DMS153 (cell line): ENCODE data around the gene CHCHD6.

ENCODE experiments used
- DNase-seq: peaks from one replicate; lab custom pipeline; 2025; lab: John Stamatoyannopoulos, UW

The CHCHD6 gene

GRCh38 chr3:126994661-126995245 lies 290.7 kb downstream of the CHCHD6 start:
- DNase-seq: no peak

DNA sequence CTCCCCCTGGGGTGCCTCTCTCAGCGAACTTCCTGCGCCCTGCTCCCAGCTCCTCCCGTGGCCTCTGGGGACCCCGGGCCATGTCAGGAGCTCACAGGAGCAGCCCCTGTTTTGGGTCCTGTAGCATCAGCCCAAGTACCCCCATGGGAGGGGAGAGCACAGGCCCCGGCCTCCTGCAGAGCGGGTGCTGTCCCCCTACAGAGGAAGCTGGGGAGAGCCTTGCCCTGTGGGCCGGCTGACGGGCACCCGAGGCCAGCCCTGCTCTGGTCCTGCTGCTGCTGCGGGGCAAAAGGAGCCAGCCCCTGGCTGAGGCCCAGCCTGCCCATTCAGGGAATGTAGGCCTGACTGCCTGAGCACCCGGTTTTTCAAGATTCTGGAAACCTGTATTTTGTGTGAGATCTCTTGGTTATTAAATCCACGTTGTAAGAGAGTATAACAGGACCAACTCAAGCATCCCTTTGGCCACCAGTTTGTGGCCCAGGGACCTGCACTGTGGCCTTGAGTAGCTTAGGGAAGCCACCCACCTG lies 291.3 kb downstream of the CHCHD6 start:
- DNase-seq: no peak

- no peak for DNase-seq
Observed at GRCh38 chr3:126995926-126996512, 292.0 kb downstream of the CHCHD6 start.

- no peak for DNase-seq
Observed at GRCh38 chr3:126996905-126997304, 292.9 kb downstream of the CHCHD6 start.

DNA sequence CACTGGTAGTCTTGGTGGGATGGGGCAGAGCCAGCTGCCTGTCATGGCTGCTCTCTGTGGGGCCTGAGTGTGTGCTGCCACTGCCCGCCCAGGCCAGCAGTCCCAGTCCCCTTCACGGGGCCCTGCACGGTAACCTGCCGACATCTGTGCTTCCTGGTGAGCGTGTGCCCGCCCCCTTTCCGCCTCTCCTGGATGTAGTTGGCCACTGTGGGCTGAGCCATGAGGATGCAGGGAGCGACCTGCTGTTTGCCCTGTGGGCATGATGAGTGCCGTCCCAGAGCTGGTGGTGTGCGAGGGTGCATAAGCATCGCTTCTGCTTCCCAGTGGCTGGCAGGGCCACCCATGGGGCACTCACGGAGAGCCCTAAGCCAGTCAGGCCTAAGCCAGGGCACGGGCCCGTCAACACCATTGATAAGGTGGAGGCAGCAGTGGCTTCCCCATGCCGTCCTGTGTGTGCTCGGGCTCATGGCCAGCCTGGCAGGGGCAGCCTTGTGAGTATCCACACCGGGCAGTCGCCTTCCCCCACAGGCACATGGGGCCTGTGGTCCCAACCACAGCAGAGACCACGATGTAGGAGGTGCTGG lies 293.5 kb downstream of the CHCHD6 start:
- DNase-seq: no peak

DNA sequence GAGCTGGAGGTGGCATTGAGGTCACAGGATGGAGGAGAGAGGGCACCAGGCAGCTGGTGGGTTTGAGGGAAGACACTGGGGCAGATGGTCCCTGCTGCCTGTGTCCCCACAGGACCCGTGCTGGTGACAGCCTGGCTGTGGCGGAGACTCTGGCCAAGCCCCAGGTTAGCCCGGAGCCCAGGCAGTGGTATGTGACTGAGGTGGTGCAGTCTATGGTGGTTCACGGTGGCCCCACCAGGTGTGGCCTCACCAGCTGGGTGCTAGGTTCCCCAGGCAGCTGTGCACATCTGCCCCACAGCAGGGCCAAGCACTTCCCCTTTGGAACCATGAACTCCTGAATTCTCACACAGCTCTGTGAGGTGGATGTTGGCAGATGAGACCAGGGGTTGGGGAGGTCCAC lies 294.3 kb downstream of the CHCHD6 start:
- no peak for DNase-seq

DNA sequence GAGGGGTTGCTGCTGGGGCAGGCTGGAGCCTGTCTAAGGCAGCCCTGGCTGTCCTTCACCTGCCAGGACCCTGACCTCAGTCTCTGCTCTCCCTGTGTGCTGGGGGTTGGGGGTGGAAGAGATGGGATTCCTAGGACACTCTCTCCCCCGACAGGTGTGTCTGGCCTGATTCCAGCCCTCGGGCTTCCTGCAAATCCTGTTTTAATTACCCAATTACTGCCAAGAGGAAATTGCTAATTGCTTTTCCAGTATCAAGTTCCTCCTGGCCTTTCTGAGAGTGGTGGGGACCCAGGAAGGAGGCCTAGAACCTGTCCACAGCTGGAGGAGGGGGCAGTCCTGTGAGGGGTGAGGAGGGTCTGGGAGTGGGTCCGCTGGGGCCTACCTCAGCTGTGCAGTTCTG lies 294.7 kb downstream of the CHCHD6 start:
- DNase-seq: no peak

DNA sequence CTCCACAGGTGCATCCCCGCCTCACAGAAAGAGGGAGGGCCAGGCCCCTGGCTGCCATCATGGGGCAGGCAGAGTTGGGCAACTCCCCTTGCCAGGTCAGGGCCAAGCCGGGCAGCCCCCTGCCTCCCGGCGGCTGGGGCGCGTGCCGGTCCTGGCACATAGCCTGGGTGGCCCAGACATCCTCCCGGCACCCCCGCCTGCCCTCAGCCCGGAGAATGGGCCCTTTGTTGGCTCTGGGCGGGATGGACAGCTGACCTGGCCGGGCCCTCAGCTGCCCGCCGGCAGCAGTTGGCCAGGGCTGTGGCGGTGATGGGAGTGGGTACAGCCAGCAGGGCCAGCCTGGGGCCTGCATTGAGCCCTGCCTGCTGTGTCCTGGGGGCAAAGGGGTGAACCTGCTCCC lies 295.3 kb downstream of the CHCHD6 start:
- no peak for DNase-seq

GRCh38 chr3:127000119-127000518 lies 296.1 kb downstream of the CHCHD6 start:
- no peak for DNase-seq

DNA sequence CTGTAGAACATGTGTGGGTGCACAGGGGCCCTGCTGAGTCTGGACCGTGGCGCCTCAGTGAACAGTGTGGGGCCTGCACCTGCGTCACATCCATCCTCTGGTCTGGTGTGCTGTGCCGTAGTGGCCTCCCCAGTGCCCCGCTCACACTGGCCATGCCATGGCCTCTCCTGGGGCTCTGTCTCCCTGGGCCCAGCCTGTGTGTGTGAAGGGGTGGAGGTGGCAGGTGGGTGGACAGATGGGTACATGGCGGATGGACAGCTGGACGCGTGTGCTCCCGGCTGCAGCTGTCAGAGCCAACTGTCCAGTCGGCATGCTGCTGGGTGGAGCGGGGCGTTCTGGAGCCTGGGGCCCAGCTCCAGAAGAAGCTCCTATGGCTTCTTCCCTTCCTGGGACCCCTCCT lies 296.7 kb downstream of the CHCHD6 start:
- no peak for DNase-seq

DNA sequence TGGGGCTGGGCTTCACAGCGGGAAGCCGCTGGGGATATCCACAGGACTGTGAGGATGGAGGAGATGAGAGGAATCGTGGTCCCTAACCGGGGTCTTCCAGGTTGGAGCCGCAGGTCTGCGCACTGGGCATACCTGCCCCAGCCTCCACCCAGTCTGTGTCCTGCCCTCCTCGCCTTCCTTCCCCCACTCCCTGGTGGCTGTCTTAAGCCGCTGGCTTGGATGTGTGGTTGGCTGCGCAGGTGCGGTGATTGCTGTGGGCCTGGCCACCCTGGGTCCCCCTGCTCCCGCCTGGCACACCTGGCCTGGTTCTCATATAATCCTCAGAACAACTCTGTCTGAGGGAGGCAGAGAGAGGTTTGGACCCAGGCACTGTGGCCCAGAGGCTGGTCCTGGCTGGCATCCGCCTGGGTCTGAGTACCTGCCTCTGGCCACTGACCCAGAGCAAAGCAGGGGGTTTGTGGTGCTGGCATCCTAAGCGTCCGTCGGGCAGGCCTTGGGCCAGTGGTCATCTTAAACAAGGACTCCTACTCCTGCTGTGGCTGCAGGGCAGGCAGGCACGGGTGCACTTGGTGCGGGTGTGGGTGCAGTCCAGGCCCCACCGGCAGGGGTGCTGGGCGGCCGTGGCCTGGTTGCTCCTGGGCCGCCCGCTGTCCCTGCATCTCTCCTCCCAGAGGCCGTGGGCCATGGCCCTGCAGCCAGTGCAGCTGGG lies 297.6 kb downstream of the CHCHD6 start:
- no peak for DNase-seq

- DNase-seq: no peak
Observed at GRCh38 chr3:127002195-127003174, 298.4 kb downstream of the CHCHD6 start.

DNA sequence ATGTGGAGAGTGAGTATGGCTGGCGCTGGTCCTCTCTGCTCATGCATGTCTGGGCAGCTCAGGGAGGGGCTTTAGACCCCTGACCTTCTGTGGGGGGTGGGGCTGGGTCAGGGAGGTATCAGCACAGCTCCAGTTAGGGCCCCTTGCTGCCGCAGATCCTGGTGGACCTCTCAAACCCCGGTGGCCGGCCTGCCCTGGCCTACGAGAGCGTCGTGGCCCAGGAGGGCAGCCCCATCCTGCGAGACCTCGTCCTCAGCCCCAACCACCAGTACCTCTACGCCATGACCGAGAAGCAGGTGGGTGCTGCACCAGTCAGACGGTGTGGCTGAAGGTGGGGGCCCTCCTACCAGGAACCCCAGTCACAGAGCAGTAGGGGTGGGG lies 299.1 kb downstream of the CHCHD6 start:
- DNase-seq: no peak

DNA sequence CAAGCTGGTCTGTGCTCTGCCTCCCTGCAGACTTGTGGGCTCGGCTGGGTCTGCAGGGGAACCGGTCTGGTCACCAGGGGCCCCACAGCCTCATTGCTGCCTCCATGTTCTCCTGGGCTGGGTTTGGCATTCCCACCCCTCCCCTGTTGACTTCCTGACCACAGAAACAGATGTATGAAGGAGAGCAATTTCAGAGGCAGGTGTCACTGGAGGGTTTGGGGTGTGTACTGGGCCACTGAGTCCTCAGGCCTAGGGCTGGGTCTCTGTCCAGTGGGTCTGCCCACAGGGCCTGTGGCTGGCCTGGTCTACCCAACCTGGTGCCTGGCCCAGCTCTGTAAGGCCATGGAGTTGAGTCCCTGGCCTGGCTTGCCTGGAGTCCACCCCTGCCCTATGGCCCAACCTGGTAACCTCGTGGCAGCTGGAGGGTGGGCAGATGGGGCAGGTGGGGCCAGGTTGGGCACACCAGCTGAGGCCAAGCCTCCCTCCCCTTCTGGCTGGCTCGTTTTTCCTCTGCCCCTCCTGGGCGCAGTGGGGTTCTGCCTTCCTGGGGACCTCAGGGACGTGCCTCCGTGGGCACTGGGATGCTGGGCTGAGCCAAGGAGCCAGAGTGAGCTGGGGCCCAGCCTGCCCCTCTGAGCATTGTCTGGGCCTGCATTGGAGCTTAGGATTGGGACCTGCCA lies 299.7 kb downstream of the CHCHD6 start:
- no peak for DNase-seq

GRCh38 chr3:127004641-127005397 lies 300.8 kb downstream of the CHCHD6 start:
- no peak for DNase-seq

DNA sequence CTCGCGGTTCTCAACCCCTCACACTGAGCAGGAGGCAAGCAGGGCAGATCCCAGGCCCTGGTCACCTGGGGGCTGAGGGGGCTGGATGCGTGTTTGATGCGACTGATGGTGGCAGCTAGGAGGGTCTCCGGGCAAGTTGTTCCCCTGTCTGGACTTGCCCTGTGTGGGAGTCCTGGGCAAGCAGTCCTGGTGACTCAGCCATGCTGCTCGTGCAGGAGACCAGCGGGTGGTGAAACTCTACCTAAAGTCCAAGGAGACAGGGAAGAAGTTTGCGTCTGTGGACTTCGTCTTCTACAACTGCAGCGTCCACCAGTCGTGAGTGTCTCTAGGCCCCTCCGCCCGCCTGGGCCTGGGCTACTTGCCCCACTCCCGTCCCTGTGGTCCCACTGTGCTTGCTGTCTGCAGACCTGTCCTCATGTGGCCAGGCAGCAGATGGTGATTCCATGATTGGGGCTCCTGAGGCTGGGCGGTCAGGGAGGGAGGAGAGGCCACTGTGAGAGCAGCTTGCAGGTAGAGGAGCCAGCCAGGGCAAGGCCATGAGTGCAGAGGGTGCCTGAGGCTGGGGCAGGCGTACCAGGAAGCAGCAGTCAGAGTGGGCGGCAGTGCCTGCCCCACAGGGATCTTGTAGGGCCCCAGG lies 301.9 kb downstream of the CHCHD6 start:
- no peak for DNase-seq

GRCh38 chr3:127006781-127007436 lies 302.9 kb downstream of the CHCHD6 start:
- DNase-seq: no peak

GRCh38 chr3:127008236-127008635 lies 304.2 kb downstream of the CHCHD6 start:
- DNase-seq: peak; percentile 11

GRCh38 chr3:127009531-127009930 lies 305.5 kb downstream of the CHCHD6 start:
- no peak for DNase-seq
